GM03348 (cell line): Measurements from ENCODE around the gene SNX13.
"Not testable (repeated sequence)": the region's sequence is repeated elsewhere in the genome, so short reads cannot be mapped to it uniquely, and the experiment has no call there.

Source experiments
- DNase-seq: peaks from one replicate; pipeline ENCODE4 v3.0.0; 2012; ENCODE audit warnings: low spot score

Gene SNX13

GRCh38 chr7:17845197-17845547, 95.1 kb downstream of the SNX13 start:
- DNase-seq, result no peak

GRCh38 chr7:17844514-17845196, 95.6 kb downstream of the SNX13 start:
- no peak for DNase-seq

GRCh38 chr7:17844022-17844421, 96.3 kb downstream of the SNX13 start:
- DNase-seq, result no peak

GRCh38 chr7:17843041-17843440, 97.3 kb downstream of the SNX13 start:
- DNase-seq, result no peak

- DNase-seq, result no peak
These were observed 107.4 kb downstream of the SNX13 start for GRCh38 chr7:17832820-17833355.

GRCh38 chr7:17832242-17832641, 108.1 kb downstream of the SNX13 start:
- no peak for DNase-seq

GRCh38 chr7:17830206-17830605, 110.1 kb downstream of the SNX13 start:
- no peak for DNase-seq

- no peak for DNase-seq
These were observed 111.3 kb downstream of the SNX13 start for GRCh38 chr7:17829001-17829400.

GRCh38 chr7:17822547-17823173, 117.6 kb downstream of the SNX13 start:
- no peak for DNase-seq

GRCh38 chr7:17816903-17817302, 123.4 kb downstream of the SNX13 start:
- no peak for DNase-seq

GRCh38 chr7:17815318-17815717, 125.0 kb downstream of the SNX13 start:
- no peak for DNase-seq

GRCh38 chr7:17814058-17814457, 126.2 kb downstream of the SNX13 start:
- no peak for DNase-seq

GRCh38 chr7:17809215-17809614, 131.1 kb downstream of the SNX13 start:
- DNase-seq, result not testable (repeated sequence)

- no peak for DNase-seq
These were observed 133.1 kb downstream of the SNX13 start for GRCh38 chr7:17807242-17807641.

GRCh38 chr7:17806631-17807030, 133.7 kb downstream of the SNX13 start:
- DNase-seq, result no peak

GRCh38 chr7:17802056-17802455, 138.2 kb downstream of the SNX13 start:
- DNase-seq, result no peak

- no peak for DNase-seq
These were observed 148.0 kb downstream of the SNX13 start for GRCh38 chr7:17792075-17792936.

- DNase-seq, result no peak
These were observed 153.0 kb downstream of the SNX13 start for GRCh38 chr7:17787257-17787656.

- DNase-seq, result no peak
These were observed 153.9 kb downstream of the SNX13 start for GRCh38 chr7:17786314-17786852.

- DNase-seq, result no peak
These were observed 158.1 kb downstream of the SNX13 start for GRCh38 chr7:17782216-17782549.

- DNase-seq, result peak; percentile 4
These were observed 158.6 kb downstream of the SNX13 start for GRCh38 chr7:17781491-17782215.

- no peak for DNase-seq
These were observed 160.9 kb downstream of the SNX13 start for GRCh38 chr7:17779381-17779780.
